LHCN-M2 (cell line): ENCODE data around the gene NELFA. TPM values are rescaled to one million over a fixed set of nuclear protein-coding genes. Genes with fewer than 3 reads are reported as not detected.

ENCODE experiments used
- DNase-seq: peaks from one replicate; pipeline ENCODE4 v3.0.0-alpha.2; 2012; ENCODE audit warnings: low read depth
- total RNA-seq: library from RNA; depleted of rRNA; stranded (reverse); fragments of >200 nt; gene quantifications from 2 replicates; pipeline ENCODE4 v1.2.3, GENCODE V29; 2014

NELFA gene
- total RNA-seq, 1 experiment from 2014 or later, result 18.9 TPM

DNA sequence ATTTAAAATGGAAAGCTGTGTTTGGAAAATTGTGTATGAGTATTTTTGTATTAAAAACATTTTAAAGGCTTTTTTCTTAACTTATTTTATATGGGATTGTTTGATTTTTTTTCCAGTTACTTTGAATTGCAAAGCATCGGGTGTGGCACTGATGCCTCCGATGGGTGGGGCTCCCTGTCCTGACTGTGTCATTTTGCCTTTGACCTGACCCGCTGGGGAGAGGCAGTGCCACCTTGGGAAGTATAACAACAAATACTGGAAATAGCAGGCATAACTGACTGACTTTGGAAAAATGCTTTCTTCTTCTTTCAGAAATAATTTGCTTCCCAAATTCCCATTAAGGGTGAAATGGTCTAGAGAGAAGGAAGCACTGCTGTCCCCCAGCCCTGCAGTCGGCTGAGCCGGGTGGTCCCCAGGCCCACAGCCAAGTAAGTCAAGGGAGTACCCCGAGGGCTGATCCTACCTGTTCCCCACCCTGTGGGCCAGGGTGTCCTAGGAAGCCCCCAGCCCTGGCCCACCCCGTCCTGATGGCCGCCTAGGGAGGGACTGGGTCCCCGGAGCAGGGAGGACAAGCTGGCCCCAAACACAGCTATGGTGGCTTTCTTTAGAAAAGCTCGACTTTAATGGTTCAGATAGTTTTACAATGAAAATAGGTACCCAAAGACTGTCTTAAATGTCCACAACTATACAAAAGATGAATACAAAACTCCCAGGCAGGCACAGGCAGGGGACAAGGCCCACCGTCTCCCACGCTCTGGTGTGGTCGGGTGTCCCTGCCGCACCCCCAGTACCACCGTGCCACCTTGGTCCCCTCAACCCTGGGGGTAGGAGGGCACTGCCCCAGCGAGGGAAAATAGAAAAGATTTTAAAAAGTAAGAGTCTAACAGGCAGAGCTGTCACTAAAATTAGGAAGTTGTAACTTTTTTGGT is 26.4 kb downstream of the NELFA start:
- DNase-seq, result no peak

GRCh38 chr4:1981251-1982058 is 27.3 kb downstream of the NELFA start:
- DNase-seq, result peak; percentile 34

GRCh38 chr4:1980561-1981041 is 28.2 kb downstream of the NELFA start:
- no peak for DNase-seq

DNA sequence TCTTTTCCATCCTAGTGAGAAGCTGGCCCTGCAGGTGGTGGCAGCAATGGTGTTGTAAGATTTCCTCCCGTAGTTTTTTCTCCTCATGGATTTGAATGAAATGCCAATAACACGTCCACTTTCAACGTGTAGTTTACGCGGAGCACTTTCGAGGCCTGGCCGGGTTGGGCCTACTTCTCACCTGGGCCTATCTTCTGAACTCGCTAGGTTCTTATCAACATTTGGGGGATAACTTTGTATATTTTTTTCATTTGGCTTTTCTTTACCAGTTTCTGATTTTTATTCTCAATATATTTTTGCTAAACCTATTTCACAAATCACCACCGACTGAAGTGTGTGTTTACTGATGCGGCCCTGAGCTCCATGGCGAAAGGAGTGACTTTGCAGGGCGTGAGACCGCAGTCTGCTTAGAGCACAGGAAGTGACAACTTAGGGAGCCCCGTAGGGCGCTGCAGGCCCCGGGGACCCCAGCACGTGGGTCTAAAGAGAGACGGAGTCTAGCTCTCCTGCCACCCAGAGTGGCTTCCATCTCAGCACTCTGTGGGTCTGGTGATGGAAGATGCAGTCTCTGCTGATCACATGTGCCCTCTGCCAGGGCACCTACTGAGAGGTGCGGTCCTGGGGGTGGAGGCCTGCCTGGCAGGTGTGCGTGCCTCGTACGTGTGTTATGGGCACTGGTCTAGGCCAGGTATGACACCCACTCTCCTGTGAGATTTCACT is 29.1 kb downstream of the NELFA start:
- no peak for DNase-seq

DNA sequence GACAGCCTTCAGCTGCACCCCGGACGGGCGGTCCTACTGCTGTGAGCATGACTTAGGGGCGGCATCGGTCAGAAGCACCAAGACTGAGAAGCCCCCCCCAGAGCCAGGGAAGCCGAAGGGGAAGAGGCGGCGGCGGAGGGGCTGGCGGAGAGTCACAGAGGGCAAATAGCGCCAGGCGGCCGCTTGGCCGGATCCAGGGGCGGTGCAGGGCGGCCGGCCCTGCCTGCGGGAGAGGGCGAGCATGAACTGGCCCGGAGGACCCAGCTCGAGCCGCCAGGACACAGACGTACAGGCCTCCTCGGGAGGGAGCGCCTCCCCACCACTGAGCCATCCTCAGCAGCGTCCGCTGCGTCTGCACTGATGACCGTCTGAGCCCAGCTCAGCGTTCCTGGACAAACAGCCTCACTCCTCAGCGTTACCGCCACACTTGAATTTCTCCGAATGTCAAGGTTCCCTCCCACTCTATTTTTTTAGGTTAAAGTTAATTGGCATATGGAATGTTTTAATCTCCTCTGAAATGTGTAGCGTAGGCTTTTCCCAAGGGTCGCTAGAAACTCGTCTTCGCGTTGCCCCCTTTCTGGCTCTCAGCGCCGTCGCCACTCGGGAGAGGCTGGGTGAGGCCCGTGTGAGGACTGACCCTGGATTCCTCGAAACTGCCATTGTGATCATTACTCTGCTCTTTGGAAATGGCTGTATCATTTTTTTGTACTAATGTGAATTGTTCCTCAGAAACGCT is 29.9 kb downstream of the NELFA start:
- DNase-seq, result no peak

GRCh38 chr4:1978226-1978625 is 30.5 kb downstream of the NELFA start:
- no peak for DNase-seq

DNA sequence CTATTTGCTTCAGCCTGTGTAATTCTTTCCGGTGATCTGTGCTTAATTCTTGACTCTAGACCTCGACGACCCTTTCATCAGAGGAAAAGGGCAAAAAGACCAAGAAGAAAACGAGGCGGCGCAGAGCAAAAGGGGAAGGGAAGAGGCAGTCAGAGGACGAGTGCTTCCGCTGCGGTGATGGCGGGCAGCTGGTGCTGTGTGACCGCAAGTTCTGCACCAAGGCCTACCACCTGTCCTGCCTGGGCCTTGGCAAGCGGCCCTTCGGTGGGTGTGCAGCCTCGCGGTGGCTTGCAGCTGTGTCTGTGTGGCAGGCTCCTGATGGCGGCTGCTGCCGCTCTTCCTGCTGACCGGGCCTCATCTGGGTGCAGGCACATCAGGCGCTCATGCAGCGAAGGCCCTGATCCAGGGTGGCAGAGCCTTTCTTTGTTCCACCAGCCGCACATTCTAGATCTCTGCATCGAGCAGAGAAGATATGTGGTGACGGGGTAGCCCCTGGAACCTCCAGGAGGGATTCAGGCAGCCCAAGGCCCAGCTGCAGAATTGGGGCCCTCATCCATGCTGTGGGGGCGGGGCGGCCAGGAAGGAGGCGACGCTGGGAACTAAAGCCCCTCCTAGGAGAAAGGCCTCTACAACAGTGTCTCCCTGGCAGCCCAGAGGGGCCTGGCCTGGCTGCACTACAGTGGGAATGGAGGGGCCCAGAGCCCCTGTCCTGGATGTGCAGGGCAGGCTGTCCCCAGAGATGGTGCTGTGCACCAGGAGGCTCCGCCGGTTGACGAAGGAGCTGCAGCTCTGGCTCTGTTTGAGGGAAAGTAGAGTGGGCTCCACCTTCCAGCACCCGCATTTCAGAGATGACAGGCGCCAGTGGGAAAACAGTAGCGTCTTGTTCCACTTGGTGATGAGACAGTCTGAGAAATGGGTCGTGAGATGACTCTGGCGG is 32.1 kb downstream of the NELFA start:
- DNase-seq, result no peak

DNA sequence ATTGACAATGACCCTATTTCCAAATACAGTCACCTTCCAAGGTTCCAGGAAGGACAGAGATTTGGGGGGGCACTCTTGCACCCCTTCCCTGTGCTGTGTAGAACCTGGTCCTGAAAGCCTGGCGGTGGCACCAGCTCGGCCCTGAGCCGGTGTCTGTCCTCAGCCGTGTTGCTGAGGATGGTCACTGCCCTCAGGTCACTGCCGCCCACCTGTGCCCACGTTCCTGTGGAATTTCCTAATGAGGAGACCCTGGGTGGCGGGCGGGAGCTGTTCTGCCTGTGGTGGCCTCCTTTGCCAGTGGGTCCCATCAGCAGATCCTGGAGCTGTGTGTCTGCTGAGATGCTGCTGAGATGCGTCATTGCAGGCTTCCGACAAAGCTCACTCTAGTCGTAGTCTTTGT is 32.9 kb downstream of the NELFA start:
- DNase-seq, result no peak

GRCh38 chr4:1975391-1975801 is 33.4 kb downstream of the NELFA start:
- no peak for DNase-seq

- DNase-seq, result no peak
Measured at GRCh38 chr4:1974840-1975239, 33.9 kb downstream of the NELFA start.

GRCh38 chr4:1973661-1974060 is 35.1 kb downstream of the NELFA start:
- no peak for DNase-seq

- no peak for DNase-seq
Measured at GRCh38 chr4:1973218-1973617, 35.6 kb downstream of the NELFA start.

DNA sequence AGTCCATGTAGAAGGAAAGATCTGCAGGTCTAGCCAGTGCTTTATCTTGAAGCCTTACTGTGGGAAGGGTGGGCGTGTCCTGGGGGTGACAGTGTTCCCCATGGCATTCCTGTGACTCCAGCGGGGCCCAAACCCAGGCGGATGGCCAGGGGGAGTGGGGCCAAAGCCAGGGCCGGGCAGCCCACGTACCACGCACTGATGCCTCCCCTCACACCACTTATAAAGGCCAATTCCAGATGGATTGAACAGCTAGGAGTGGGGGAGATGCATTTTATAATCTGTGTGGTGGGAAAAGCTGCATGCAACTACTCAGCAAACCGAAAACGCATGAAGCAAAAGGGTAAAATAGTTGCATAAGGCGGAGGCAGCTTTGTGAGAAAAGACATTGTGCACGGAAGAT is 36.4 kb downstream of the NELFA start:
- DNase-seq, result no peak

DNA sequence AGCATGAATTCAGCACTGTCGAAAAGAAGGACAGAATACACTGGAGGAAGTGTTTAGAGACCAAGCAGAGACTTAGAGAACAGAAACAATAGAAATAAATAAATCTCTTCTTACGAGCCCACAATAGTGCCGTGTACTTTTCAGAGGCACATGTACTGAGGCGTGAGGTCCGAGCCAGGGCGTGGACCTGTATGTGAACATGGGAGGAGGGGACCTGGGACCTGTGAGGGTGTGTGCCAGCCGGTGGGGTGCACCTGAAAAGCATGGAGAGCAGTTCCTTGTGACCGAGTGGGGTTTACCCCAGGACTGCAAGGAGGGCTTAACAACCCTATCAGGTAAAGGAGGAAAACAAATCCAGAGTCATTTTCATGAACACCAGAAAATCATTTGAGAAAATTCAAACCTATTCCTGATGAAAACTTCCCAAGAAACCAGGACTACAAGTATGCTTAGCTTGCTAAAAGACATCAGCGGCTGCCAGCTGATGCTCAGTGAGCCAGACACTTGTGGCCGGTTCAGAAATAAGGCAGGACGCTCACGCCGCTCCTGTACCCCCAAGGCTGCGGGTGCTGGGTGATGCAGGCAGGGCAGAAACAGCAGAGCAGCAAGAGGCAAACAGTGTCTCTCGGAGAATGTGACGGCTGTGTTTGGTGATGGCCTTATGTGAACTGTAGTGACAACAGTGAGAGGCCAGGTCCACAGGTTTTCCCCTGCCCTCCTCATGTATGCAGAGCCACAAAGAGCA is 37.1 kb downstream of the NELFA start:
- no peak for DNase-seq

DNA sequence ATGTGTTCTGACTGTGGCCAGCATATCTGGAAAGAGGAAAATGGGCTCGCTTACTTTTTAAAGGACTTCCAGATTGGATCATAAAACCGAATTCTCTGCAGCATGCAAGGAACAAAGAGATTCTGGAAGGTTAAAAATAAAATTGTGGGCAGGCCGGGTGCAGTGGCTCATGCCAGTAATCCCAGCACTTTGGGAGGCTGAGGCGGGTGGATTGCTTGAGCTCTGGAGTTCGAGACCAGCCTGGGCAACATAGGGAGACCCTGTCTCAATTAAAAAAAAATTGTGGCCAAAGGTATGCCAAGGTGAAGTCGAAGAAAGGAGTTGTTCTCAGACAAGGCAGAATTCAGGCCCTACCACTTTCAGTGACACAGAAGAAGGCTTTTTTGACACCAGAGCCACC is 37.8 kb downstream of the NELFA start:
- no peak for DNase-seq

DNA sequence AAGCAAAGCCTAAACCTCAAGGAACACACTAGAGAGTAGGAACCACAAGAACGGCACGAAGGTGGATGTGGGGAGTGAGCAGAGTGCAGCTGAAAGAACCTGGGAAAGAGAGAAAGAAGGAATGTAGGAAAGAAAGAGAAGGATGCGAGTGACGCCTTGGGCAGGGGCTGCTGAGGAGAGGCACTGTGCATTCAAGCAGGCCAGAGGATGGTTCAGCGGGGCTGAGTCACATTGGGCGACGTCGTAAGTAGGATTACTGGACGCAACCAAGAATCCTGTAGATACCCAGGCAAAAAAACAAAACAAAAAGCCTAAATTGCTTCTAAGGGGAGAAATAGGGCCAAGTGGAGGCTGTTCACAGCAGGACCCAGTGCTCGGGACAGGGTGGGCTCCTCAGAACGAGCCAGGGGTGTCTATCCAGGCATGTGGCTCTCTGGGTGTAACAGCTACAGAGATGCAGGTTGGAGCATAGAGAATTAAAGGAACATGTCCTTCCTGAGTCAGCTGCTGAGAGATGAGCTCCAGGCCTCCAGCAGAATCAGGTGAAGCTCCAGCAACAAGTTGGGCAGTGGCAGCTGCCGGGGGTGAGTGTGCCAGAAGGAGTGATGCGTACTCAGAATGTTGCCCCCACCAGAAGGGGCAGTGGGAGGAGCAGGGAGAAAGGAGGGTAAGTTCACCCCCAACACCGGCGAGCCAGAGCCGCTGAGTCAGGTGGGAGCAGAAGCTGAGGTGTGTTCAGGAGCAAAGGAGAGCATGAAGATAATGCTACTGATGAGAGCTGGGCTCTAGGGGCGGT is 38.6 kb downstream of the NELFA start:
- no peak for DNase-seq

- no peak for DNase-seq
Measured at GRCh38 chr4:1968686-1969295, 40.0 kb downstream of the NELFA start.
